Inferior parietal cortex (tissue), 1 donor: Measurements from ENCODE around the gene ZNF678.
"Not testable (repeated sequence)": the region's sequence is repeated elsewhere in the genome, so short reads cannot be mapped to it uniquely, and the experiment has no call there.

Experiments
- DNase-seq: peaks from one replicate; pipeline ENCODE4 v3.0.0-alpha.2; 2016; ENCODE audit errors: extremely low spot score

ZNF678 gene

GRCh38 chr1:227603327-227603726, 40.0 kb downstream of the ZNF678 start:
- DNase-seq = no peak

GRCh38 chr1:227604446-227604845, 41.1 kb downstream of the ZNF678 start:
- DNase-seq = no peak

- not testable (repeated sequence) for DNase-seq
Measured at GRCh38 chr1:227606271-227606670, 42.9 kb downstream of the ZNF678 start.

GRCh38 chr1:227607336-227607898, 44.1 kb downstream of the ZNF678 start:
- DNase-seq = no peak

- no peak for DNase-seq
Measured at GRCh38 chr1:227612658-227613057, 49.3 kb downstream of the ZNF678 start.

GRCh38 chr1:227613526-227613925, 50.2 kb downstream of the ZNF678 start:
- no peak for DNase-seq

GRCh38 chr1:227621211-227621610, 57.9 kb downstream of the ZNF678 start:
- no peak for DNase-seq

- no peak for DNase-seq
Measured at GRCh38 chr1:227622739-227623475, 59.6 kb downstream of the ZNF678 start.

- no peak for DNase-seq
Measured at GRCh38 chr1:227632325-227632724, 69.0 kb downstream of the ZNF678 start.

GRCh38 chr1:227635596-227635995, 72.2 kb downstream of the ZNF678 start:
- no peak for DNase-seq

- no peak for DNase-seq
Measured at GRCh38 chr1:227654431-227654830, 91.1 kb downstream of the ZNF678 start.

GRCh38 chr1:227654858-227655752, 91.7 kb downstream of the ZNF678 start:
- no peak for DNase-seq

- DNase-seq = no peak
Measured at GRCh38 chr1:227661495-227661894, 98.1 kb downstream of the ZNF678 start.

- DNase-seq = no peak
Measured at GRCh38 chr1:227662933-227663332, 99.6 kb downstream of the ZNF678 start.

GRCh38 chr1:227666286-227666685, 102.9 kb downstream of the ZNF678 start:
- DNase-seq = no peak

GRCh38 chr1:227673441-227673840, 110.1 kb downstream of the ZNF678 start:
- no peak for DNase-seq

- no peak for DNase-seq
Measured at GRCh38 chr1:227685807-227686206, 122.5 kb downstream of the ZNF678 start.

GRCh38 chr1:227697321-227697864, 134.0 kb downstream of the ZNF678 start:
- no peak for DNase-seq

- not testable (repeated sequence) for DNase-seq
Measured at GRCh38 chr1:227701631-227702030, 138.3 kb downstream of the ZNF678 start.

- no peak for DNase-seq
Measured at GRCh38 chr1:227707846-227708245, 144.5 kb downstream of the ZNF678 start.

- no peak for DNase-seq
Measured at GRCh38 chr1:227709451-227709850, 146.1 kb downstream of the ZNF678 start.

GRCh38 chr1:227710474-227710873, 147.1 kb downstream of the ZNF678 start:
- not testable (repeated sequence) for DNase-seq
